Upper lobe of right lung (tissue), 1 donor: Measurements from ENCODE around the gene HOXA7. TPM values are rescaled to one million over a fixed set of nuclear protein-coding genes. Genes with fewer than 3 reads are reported as not detected.

Experiments used
- ATAC-seq: fragments of 200-7000 bp; cut with Tn5 transposase; one replicate; pipeline ENCODE4 v1.9.1; 2020; ENCODE audit warnings: mild to moderate bottlenecking, moderate library complexity
- DNase-seq: peaks from one replicate; pipeline ENCODE4 v3.0.0-alpha.2; 2020
- H3K27ac ChIP-seq: fragments of 200-600 bp; one replicate; pipeline ENCODE4 v1.8.0; 2022
- H3K27me3 ChIP-seq: fragments of 200-600 bp; one replicate; pipeline ENCODE4 v1.8.0; 2022; ENCODE audit warnings: mild to moderate bottlenecking
- H3K36me3 ChIP-seq: fragments of 200-600 bp; one replicate; pipeline ENCODE4 v1.8.0; 2022
- H3K4me1 ChIP-seq: fragments of 200-600 bp; one replicate; pipeline ENCODE4 v1.8.0; 2022
- H3K4me3 ChIP-seq: fragments of 200-600 bp; one replicate; pipeline ENCODE4 v1.8.0; 2022; ENCODE audit warnings: mild to moderate bottlenecking
- H3K9me3 ChIP-seq: fragments of 200-600 bp; one replicate; pipeline ENCODE4 v1.8.0; 2022
- CTCF ChIP-seq: fragments of 200-600 bp; IDR thresholded peaks from one replicate; pipeline ENCODE4 v1.8.0; 2022; ENCODE audit warnings: antibody characterized with exemption
- intact Hi-C: fragments of 100-400 bp; cut with DNase I; formaldehyde crosslinking; loops from one replicate; pipeline ENCODE4 v1.11.0; 2022
- total RNA-seq: library from RNA; stranded (reverse); fragmentation: NEBNext Ultra II Directional; extraction: Animal tissue kit (Norgen Biotek cat#: 25700); gene quantifications from one replicate; pipeline ENCODE4 v1.2.1, GENCODE V29; 2021
- donor health status: DM: no; HTN: yes; CAD: no; lungs with severe emphysema.

The HOXA7 gene
- total RNA-seq, 1 donor from 2014 or later = 2.9 TPM

- Histone ChIP-seq H3K4me1 (peaks cover 28% of the 10 kb centered on the region), H3K4me3 (peak overlapping the region; percentile 45), H3K27ac (peak overlapping the region; percentile 89), H3K9me3 (no peaks in the 10 kb centered on the region), H3K27me3 (peaks cover 5% of the 10 kb centered on the region), H3K36me3 (no peaks in the 10 kb centered on the region)
- no peak for TF ChIP-seq CTCF
- peak; percentile 6 for ATAC-seq
- intact Hi-C loops = loop anchor here (5.0 kb wide), 1 partner anchor 267 kb away; no protein-coding TSS in a partner anchor
- no peak for DNase-seq
These were observed 32.2 kb downstream of the HOXA7 start for GRCh38 chr7:27124096-27124901.

- peak overlapping the region; percentile 45 for H3K4me3 ChIP-seq
- DNase-seq (no peak), ATAC-seq (no peak)
- intact Hi-C loops = loop anchor here (5.0 kb wide), 1 partner anchor 266 kb away; no protein-coding TSS in a partner anchor
- TF ChIP-seq CTCF = no peak
- H3K36me3 ChIP-seq = no peaks in the 10 kb centered on the region
- H3K27me3 ChIP-seq = peaks cover 5% of the 10 kb centered on the region
- peaks cover 29% of the 10 kb centered on the region for H3K4me1 ChIP-seq
- H3K27ac ChIP-seq = peak overlapping the region; percentile 89
- no peaks in the 10 kb centered on the region for H3K9me3 ChIP-seq
These were observed 32.9 kb downstream of the HOXA7 start for GRCh38 chr7:27123477-27124053.

GRCh38 chr7:27123007-27123476 lies 33.4 kb downstream of the HOXA7 start:
- H3K9me3 ChIP-seq = no peaks in the 10 kb centered on the region
- peak overlapping the region; percentile 89 for H3K27ac ChIP-seq
- no peaks in the 10 kb centered on the region for H3K36me3 ChIP-seq
- peaks cover 31% of the 10 kb centered on the region for H3K4me1 ChIP-seq
- TF ChIP-seq CTCF = no peak
- ATAC-seq (no peak), DNase-seq (no peak)
- intact Hi-C loops = loop anchor here (5.0 kb wide), 1 partner anchor 266 kb away; no protein-coding TSS in a partner anchor
- H3K27me3 ChIP-seq = peaks cover 5% of the 10 kb centered on the region
- peak overlapping the region; percentile 45 for H3K4me3 ChIP-seq

DNA sequence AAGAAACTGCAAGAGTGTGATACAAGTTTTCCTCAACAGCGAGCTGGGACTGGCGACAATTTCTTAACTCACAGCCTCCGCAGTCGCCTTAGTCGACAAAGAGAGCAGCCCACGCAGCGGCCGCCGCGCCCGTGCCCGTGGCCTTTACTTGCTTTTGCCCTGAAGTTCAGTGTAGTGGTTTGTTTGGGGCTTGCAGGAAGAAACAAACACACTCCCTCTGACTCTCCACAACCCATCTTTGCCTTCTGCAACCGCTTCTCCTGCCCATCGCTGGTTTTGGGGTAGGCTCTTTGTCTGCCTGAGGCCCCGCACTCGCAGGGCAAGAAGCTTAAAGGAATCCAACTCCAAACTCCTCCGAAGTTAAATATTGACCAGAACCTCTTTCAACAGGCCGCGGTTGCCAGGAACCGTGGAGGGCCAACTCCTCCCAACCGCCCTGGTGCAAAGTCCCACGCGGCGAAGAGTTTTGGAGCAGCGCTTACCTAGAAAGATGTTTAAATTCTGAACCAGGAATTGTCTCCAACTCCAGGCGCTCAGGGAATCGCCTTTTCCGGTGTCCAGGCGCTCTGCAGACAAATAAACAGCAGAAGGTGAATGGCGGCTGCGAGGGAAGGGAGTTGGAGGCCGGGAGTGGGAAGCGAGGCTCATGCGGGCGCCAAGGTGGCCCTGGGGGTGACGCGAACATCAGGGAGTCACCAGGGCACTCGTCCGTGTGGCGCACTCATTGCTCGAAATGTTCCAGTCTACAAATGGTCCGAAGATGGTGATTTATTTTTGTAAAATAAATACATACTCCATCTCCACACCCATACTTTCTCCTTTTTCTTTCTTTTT lies 34.2 kb downstream of the HOXA7 start:
- H3K27ac ChIP-seq = peak overlapping the region; percentile 89
- TF ChIP-seq CTCF = no peak
- ATAC-seq (no peak), DNase-seq (no peak)
- peak overlapping the region; percentile 45 for H3K4me3 ChIP-seq
- H3K36me3 ChIP-seq = no peaks in the 10 kb centered on the region
- peaks cover 26% of the 10 kb centered on the region for H3K4me1 ChIP-seq
- H3K27me3 ChIP-seq = peaks cover 5% of the 10 kb centered on the region
- no peaks in the 10 kb centered on the region for H3K9me3 ChIP-seq
- intact Hi-C loops = loop anchor here (5.0 kb wide), 1 partner anchor 265 kb away; no protein-coding TSS in a partner anchor

GRCh38 chr7:27121684-27122076 lies 34.8 kb downstream of the HOXA7 start:
- peaks cover 5% of the 10 kb centered on the region for H3K27me3 ChIP-seq
- H3K4me1 ChIP-seq = peaks cover 23% of the 10 kb centered on the region
- DNase-seq (no peak), ATAC-seq (no peak)
- no peak for TF ChIP-seq CTCF
- H3K9me3 ChIP-seq = no peaks in the 10 kb centered on the region
- intact Hi-C loops = loop anchor here (5.0 kb wide), 1 partner anchor 264 kb away; no protein-coding TSS in a partner anchor
- H3K27ac ChIP-seq = peak overlapping the region; percentile 89
- H3K4me3 ChIP-seq = peak overlapping the region; percentile 45
- no peaks in the 10 kb centered on the region for H3K36me3 ChIP-seq
